ENCODE measurements around the gene LACRT.
A peak's percentile ranks its signal among the peaks of the same experiment; 100 is the strongest.
"Not testable (repeated sequence)": the region's sequence is repeated elsewhere in the genome, so short reads cannot be mapped to it uniquely, and the experiment has no call there.

The LACRT gene

DNA sequence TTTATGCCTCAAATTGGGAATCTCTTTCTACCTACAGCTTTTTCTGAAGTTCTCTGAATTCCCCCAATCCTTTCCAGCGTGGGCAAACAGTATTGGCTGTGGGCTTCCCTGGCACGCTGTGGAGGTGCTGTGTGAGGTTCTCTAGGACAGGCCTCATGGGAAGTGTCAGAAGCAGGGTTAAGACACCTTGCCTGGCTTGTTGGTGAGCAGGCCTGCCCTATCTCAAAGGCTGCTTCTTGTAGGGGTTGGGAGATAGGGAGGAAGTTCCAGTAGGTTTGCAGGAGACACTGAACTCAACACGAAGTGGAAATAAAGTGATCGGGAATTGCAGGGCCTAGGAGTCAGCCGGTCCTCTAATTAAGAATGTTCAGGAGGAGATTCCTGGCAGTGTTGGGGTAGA, 43.4 kb upstream of the LACRT start:
- Histone ChIP-seq H3K36me3 (ENCODE audit: insufficient read depth, low read length) (no peaks in the 10 kb centered on the region), H3K9ac (ENCODE audit: low read depth, low read length, poor library complexity, severe bottlenecking) (no peak overlapping the region), H3K4me1 (ENCODE audit: insufficient read depth, low read length, poor library complexity, severe bottlenecking) (no peaks in the 10 kb centered on the region), H3K79me2 (ENCODE audit: insufficient read depth, low read length) (no peaks in the 10 kb centered on the region), H3K9me2 (replicated peaks; ENCODE audit: low read depth, low read length) (no peaks in the 10 kb centered on the region), H2AFZ (ENCODE audit: low read length) (no peak overlapping the region), H3K4me2 (ENCODE audit: low read depth, low read length, poor library complexity, severe bottlenecking) (no peak overlapping the region), H3F3A (ENCODE audit: low read depth) (no peaks in the 10 kb centered on the region), H3K9me3 (ENCODE audit: insufficient read depth, low read depth, low read length) (no peaks in the 10 kb centered on the region), H3K27me3 (ENCODE audit: insufficient read depth, low read length, poor library complexity, severe bottlenecking) (no peaks in the 10 kb centered on the region), H3K4me3 (ENCODE audit: low read length, poor library complexity, severe bottlenecking) (no peak overlapping the region), H4K20me1 (ENCODE audit: insufficient read depth, low read length, poor library complexity, severe bottlenecking) (no peaks in the 10 kb centered on the region)
- TF ChIP-seq, protein P1, sequence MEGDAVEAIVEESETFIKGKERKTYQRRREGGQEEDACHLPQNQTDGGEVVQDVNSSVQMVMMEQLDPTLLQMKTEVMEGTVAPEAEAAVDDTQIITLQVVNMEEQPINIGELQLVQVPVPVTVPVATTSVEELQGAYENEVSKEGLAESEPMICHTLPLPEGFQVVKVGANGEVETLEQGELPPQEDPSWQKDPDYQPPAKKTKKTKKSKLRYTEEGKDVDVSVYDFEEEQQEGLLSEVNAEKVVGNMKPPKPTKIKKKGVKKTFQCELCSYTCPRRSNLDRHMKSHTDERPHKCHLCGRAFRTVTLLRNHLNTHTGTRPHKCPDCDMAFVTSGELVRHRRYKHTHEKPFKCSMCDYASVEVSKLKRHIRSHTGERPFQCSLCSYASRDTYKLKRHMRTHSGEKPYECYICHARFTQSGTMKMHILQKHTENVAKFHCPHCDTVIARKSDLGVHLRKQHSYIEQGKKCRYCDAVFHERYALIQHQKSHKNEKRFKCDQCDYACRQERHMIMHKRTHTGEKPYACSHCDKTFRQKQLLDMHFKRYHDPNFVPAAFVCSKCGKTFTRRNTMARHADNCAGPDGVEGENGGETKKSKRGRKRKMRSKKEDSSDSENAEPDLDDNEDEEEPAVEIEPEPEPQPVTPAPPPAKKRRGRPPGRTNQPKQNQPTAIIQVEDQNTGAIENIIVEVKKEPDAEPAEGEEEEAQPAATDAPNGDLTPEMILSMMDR (conservative IDR thresholded peaks at IDR 0.05; ENCODE audit: low read length), result no peak
- no peak for TF ChIP-seq EZH2phosphoT487 (IDR thresholded peaks at IDR 0.05; ENCODE audit: borderline replicate concordance)

DNA sequence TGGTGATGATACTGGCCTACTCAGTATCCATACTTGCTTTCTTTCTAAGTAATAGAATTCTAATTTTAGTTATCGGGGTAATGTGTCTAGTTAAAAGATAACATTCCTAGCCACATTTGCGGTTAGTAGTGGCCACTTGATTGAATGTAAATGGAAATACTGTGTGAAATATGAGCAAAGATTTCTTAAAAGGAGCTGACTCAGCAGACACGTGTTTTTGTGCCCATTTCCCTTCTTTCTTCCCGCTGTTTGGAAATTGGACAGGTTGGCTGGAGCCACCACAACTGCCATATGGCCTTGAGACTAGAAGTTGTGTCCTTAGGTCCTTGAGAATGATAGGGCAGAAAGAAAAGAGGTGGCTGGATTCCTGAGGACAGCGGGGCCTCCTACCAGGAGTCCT, 33.2 kb upstream of the LACRT start:
- Histone ChIP-seq H4K20me1 (ENCODE audit: insufficient read depth, low read length, poor library complexity, severe bottlenecking) (no peaks in the 10 kb centered on the region), H3K79me2 (ENCODE audit: insufficient read depth, low read length) (no peaks in the 10 kb centered on the region), H3K4me3 (ENCODE audit: low read length, poor library complexity, severe bottlenecking) (no peak overlapping the region), H3K9me2 (replicated peaks; ENCODE audit: low read depth, low read length) (no peaks in the 10 kb centered on the region), H3K36me3 (ENCODE audit: insufficient read depth, low read length) (no peaks in the 10 kb centered on the region), H3K27me3 (ENCODE audit: insufficient read depth, low read length, poor library complexity, severe bottlenecking) (no peaks in the 10 kb centered on the region), H3F3A (ENCODE audit: low read depth) (no peaks in the 10 kb centered on the region), H3K4me1 (ENCODE audit: insufficient read depth, low read length, poor library complexity, severe bottlenecking) (peaks cover 27% of the 10 kb centered on the region), H2AFZ (ENCODE audit: low read length) (no peak overlapping the region), H3K9ac (ENCODE audit: low read depth, low read length, poor library complexity, severe bottlenecking) (no peak overlapping the region), H3K4me2 (ENCODE audit: low read depth, low read length, poor library complexity, severe bottlenecking) (no peak overlapping the region), H3K9me3 (ENCODE audit: insufficient read depth, low read depth, low read length) (no peaks in the 10 kb centered on the region)
- no peak for TF ChIP-seq EZH2phosphoT487 (IDR thresholded peaks at IDR 0.05; ENCODE audit: borderline replicate concordance)
- TF ChIP-seq, protein P1 (conservative IDR thresholded peaks at IDR 0.05; ENCODE audit: low read length), result no peak

DNA sequence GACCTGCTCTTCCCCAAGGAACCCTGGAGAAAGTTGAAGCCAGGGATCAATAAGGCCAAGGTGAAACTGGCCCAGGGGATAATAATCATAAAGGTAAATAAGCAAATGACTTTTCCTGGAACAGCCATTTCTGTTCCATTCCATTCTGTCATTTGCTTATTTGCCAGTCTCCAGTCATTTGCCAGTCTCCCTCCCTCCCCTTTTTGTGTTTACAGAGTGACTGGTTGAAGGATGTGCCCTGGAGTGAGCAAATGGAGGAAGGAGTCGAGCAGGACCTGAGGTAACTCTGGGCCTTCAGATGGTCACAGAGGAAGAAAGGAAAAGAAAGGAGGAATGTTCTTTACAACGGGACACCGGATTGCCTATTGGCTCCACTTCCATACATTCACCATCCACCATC, 31.3 kb upstream of the LACRT start:
- Histone ChIP-seq H3K4me3 (ENCODE audit: low read length, poor library complexity, severe bottlenecking) (no peak overlapping the region), H2AFZ (ENCODE audit: low read length) (no peak overlapping the region), H4K20me1 (ENCODE audit: insufficient read depth, low read length, poor library complexity, severe bottlenecking) (no peaks in the 10 kb centered on the region), H3K36me3 (ENCODE audit: insufficient read depth, low read length) (no peaks in the 10 kb centered on the region), H3F3A (ENCODE audit: low read depth) (no peaks in the 10 kb centered on the region), H3K27me3 (ENCODE audit: insufficient read depth, low read length, poor library complexity, severe bottlenecking) (no peaks in the 10 kb centered on the region), H3K4me1 (ENCODE audit: insufficient read depth, low read length, poor library complexity, severe bottlenecking) (peaks cover 32% of the 10 kb centered on the region), H3K9me2 (replicated peaks; ENCODE audit: low read depth, low read length) (no peaks in the 10 kb centered on the region), H3K4me2 (ENCODE audit: low read depth, low read length, poor library complexity, severe bottlenecking) (no peak overlapping the region), H3K9me3 (ENCODE audit: insufficient read depth, low read depth, low read length) (no peaks in the 10 kb centered on the region), H3K79me2 (ENCODE audit: insufficient read depth, low read length) (no peaks in the 10 kb centered on the region), H3K9ac (ENCODE audit: low read depth, low read length, poor library complexity, severe bottlenecking) (no peak overlapping the region)
- TF ChIP-seq EZH2phosphoT487 (IDR thresholded peaks at IDR 0.05; ENCODE audit: borderline replicate concordance), result no peak
- TF ChIP-seq, protein P1 (conservative IDR thresholded peaks at IDR 0.05; ENCODE audit: low read length), result no peak

DNA sequence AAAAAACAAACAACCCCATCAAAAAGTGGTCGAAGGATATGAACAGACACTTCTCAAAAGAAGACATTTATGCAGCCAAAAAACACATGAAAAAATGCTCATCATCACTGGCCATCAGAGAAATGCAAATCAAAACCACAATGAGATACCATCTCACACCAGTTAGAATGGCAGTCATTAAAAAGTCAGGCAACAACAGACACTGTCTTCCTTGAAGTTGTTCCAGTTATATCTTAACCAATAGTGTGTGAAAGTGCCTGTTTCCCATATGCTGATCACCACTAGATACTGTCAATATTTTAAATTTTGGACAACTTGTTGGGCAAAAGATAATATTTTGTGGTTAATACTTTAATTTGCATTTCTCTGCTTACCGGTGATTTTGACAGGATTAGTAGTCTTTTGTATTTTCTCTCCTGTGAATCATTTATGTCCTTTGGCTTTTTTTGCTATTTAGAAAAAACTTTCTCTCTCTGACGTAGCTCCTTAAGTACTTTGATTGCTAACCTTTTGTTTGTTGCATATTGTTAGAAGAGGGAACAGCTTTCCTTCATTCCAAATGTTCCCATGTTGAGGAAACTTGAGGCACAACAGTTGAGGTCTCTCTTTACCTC, 30.4 kb upstream of the LACRT start:
- not testable (repeated sequence) for H4K20me1 ChIP-seq (ENCODE audit: insufficient read depth, low read length, poor library complexity, severe bottlenecking); H3K36me3 ChIP-seq (ENCODE audit: insufficient read depth, low read length); H3K9me2 ChIP-seq (replicated peaks; ENCODE audit: low read depth, low read length); H3K9me3 ChIP-seq (ENCODE audit: insufficient read depth, low read depth, low read length); H3F3A ChIP-seq (ENCODE audit: low read depth); H3K79me2 ChIP-seq (ENCODE audit: insufficient read depth, low read length); H3K27me3 ChIP-seq (ENCODE audit: insufficient read depth, low read length, poor library complexity, severe bottlenecking)
- Histone ChIP-seq H2AFZ (ENCODE audit: low read length) (peak overlapping the region; percentile 8; the same call in 1 of the 2 replicates), H3K4me2 (ENCODE audit: low read depth, low read length, poor library complexity, severe bottlenecking) (peak overlapping the region; percentile 55), H3K4me3 (ENCODE audit: low read length, poor library complexity, severe bottlenecking) (peak overlapping the region; percentile 2), H3K9ac (ENCODE audit: low read depth, low read length, poor library complexity, severe bottlenecking) (peak overlapping the region; percentile 24), H3K4me1 (ENCODE audit: insufficient read depth, low read length, poor library complexity, severe bottlenecking) (peaks cover 32% of the 10 kb centered on the region)
